KOPT-K1 (cell line): ENCODE measurements around the gene ACACB.

Experiments used
- H3K27ac ChIP-seq: fragments of 200-600 bp; sonication (generic); 2 replicates; pipeline ENCODE4 v1.5.1; 2016; ENCODE audit warnings: antibody characterized with exemption, mild to moderate bottlenecking, low read depth, low read length; ENCODE audit not compliant: poor library complexity, severe bottlenecking
- H3K36me3 ChIP-seq: fragments of 200-600 bp; sonication (generic); 2 replicates; pipeline ENCODE4 v1.5.1; 2017; ENCODE audit warnings: antibody characterized with exemption, mild to moderate bottlenecking, low read length, moderate library complexity; ENCODE audit not compliant: insufficient read depth
- H3K9me3 ChIP-seq: fragments of 200-600 bp; sonication (generic); 2 replicates; pipeline ENCODE4 v1.5.1; 2017; ENCODE audit warnings: antibody characterized with exemption, low read length, mild to moderate bottlenecking; ENCODE audit not compliant: insufficient read depth, poor library complexity, severe bottlenecking

The ACACB gene

DNA sequence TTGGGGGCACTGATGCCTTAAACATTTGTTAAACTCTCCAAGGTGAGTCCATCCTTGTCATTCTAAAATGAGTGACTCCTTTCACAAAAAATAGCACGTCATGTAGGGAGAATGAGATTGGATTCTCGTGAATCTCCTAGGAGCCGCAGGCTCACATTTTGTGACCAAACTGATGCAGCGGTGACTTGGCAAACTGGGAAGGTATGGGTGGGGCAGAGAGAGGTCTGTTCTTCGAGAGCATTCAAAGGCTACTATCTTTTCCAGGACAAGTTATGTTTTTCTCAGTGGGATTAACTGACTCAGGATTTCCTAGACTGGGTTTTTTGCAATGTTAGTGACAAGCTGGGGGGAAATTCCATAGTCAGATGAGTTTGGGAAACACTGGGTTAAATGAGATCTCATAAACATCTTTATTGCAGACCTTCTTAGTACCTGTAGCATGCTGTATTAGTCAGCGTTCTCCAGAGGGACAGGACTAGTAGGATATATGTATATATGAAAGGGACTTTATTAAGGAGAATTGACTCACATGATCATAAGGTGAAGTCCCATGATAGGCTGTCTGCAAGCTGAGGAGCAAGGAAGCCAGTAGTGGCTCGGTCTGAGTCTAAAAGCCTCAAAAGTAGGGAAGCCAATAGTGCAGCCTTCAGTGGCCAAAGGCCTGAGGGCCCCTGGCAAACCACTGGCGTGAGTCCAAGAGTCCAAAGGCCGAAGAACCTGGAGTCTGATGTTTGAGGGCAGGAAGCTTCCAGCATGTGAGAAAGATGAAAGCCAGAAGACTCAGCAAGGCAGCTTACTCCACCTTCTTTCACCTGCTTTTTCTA is 131.7 kb downstream of the ACACB start:
- H3K36me3 ChIP-seq, result peaks cover 11% of the 10 kb centered on the region; the same call in 1 of the 2 replicates
- no peak overlapping the region for H3K27ac ChIP-seq
- H3K9me3 ChIP-seq, result peaks cover under 1% of the 10 kb centered on the region

DNA sequence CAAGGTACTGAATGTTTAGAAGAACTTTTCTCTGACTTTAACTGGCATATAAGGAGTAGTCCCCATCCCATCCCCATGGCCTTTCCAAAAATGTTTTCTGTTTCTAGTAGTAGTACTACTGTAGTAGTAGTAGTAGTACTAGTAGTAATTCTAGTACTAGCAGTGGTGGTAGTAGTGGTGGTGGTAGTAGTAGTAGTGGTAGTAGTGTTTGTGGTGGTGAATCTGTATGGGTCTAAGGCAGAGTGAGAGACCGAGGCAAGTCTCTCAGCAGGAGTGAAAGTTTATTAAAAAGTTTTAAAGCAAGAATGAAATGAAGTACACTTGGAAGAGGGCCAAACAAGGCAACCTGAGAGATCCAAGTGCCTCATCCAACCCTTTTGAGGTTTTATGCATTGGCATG is 134.1 kb downstream of the ACACB start:
- Histone ChIP-seq H3K27ac (no peak overlapping the region), H3K9me3 (peaks cover 14% of the 10 kb centered on the region), H3K36me3 (0 out of 2 replicates have a peak, but pooled peaks cover 10% of the 10 kb centered on the region)

- Histone ChIP-seq H3K9me3 (peaks cover 14% of the 10 kb centered on the region), H3K27ac (no peak overlapping the region), H3K36me3 (no peaks in the 10 kb centered on the region)
These were observed 136.4 kb downstream of the ACACB start for GRCh38 chr12:109252799-109253198.

GRCh38 chr12:109253913-109254544 is 137.6 kb downstream of the ACACB start:
- H3K36me3 ChIP-seq, result no peaks in the 10 kb centered on the region
- peaks cover 14% of the 10 kb centered on the region for H3K9me3 ChIP-seq
- H3K27ac ChIP-seq, result no peak overlapping the region

DNA sequence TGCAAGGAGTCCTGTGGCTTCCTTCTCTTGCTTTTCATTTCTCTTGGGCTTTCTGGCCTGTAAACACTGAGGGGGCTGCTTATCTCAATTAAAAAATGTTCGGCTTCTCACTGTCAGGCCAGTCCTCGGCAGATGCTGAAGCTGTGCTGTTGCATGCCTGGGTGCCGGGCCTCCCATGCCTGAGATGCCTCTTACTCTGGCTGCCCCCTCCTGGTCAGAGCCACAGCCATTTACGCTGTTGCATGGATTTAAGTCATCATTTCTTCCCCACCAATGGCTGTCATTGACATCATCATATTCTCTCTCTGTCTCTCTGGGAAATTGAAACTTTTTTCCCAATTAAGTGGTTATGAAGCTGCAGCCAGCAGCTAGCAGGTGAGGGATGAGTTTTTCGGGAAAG is 139.0 kb downstream of the ACACB start:
- H3K36me3 ChIP-seq, result no peaks in the 10 kb centered on the region
- H3K9me3 ChIP-seq, result peaks cover 14% of the 10 kb centered on the region
- H3K27ac ChIP-seq, result no peak overlapping the region

GRCh38 chr12:109256011-109256410 is 139.6 kb downstream of the ACACB start:
- Histone ChIP-seq H3K9me3 (peaks cover 14% of the 10 kb centered on the region), H3K36me3 (no peaks in the 10 kb centered on the region), H3K27ac (no peak overlapping the region)

- Histone ChIP-seq H3K9me3 (peaks cover 12% of the 10 kb centered on the region), H3K36me3 (no peaks in the 10 kb centered on the region), H3K27ac (no peak overlapping the region)
These were observed 141.8 kb downstream of the ACACB start for GRCh38 chr12:109258201-109258600.

GRCh38 chr12:109258607-109259544 is 142.5 kb downstream of the ACACB start:
- no peaks in the 10 kb centered on the region for H3K36me3 ChIP-seq

GRCh38 chr12:109259545-109259895 is 143.1 kb downstream of the ACACB start:
- no peak overlapping the region for H3K27ac ChIP-seq
- no peaks in the 10 kb centered on the region for H3K9me3 ChIP-seq
- H3K36me3 ChIP-seq, result no peaks in the 10 kb centered on the region

More at GRCh38 chr12:109258607-109259544, 142.5 kb downstream of the ACACB start:
- peaks cover 5% of the 10 kb centered on the region for H3K9me3 ChIP-seq
- no peak overlapping the region for H3K27ac ChIP-seq

GRCh38 chr12:109261087-109261486 is 144.7 kb downstream of the ACACB start:
- H3K27ac ChIP-seq, result no peak overlapping the region
- H3K9me3 ChIP-seq, result no peaks in the 10 kb centered on the region
- no peaks in the 10 kb centered on the region for H3K36me3 ChIP-seq

DNA sequence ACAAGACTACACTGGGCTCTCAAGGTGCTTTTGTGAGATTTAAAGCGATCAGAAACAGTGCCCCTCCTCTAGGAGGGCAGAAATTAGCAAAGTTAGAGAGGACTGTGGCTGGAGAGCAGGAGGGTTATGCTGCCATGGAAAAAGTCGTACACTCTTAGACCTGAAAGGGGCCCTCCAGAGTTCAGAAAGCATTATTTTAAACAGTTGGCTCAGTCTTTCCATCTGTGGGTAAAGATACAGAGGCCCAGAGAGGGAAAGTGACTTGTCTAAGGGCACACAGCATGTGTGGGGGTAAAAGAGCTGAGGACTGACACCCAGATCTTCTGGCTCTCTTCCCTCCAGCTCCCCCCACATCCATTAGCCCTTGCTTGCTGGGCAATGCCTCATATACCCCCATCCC is 145.6 kb downstream of the ACACB start:
- Histone ChIP-seq H3K27ac (no peak overlapping the region), H3K9me3 (no peaks in the 10 kb centered on the region), H3K36me3 (no peaks in the 10 kb centered on the region)

DNA sequence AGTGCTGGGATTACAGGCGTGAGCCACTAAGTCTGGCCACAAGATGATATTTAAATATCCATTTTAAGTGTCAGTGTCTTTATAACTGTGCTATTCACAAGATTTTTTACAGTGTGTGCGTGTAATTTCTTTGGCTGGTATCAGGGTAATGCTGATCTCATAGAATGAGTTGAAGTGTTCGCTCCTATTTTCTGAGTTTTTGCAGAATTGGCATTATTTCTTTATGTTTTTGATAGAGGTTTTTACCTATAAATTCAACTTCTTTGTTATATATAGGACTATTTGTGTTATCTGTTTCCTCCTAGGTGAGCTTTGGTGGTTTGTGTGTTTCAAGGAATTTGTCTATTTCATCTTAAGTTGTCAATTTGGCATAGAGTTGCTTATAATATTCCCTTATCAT is 147.1 kb downstream of the ACACB start:
- Histone ChIP-seq H3K27ac (no peak overlapping the region), H3K36me3 (no peaks in the 10 kb centered on the region), H3K9me3 (no peaks in the 10 kb centered on the region)

- H3K36me3 ChIP-seq, result no peaks in the 10 kb centered on the region
- H3K9me3 ChIP-seq, result no peaks in the 10 kb centered on the region
These were observed 147.9 kb downstream of the ACACB start for GRCh38 chr12:109264095-109264942.

DNA sequence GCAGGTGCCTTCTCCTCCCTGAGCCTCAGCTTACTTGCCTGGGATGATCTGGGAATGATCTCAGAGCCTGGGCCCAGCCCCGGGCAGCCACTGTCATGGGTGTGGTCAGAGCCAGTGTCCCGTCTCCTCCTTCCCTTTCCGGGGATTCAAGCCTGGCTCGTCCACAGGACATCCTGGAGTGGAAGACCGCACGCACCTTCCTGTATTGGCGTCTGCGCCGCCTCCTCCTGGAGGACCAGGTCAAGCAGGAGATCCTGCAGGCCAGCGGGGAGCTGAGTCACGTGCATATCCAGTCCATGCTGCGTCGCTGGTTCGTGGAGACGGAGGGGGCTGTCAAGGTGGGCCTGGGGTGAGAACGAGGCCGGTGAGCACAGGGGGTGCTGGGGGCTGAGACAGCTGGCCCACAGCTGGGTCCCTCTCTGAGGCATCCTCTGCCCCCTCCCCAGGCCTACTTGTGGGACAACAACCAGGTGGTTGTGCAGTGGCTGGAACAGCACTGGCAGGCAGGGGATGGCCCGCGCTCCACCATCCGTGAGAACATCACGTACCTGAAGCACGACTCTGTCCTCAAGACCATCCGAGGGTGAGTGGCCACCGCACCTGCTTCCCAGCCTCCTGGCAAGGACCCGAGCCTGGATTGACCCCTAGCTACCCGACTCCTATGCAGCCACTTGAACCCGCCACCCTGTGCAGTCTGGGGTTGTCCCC is 148.7 kb downstream of the ACACB start:
- H3K27ac ChIP-seq, result no peak overlapping the region
- no peaks in the 10 kb centered on the region for H3K36me3 ChIP-seq
- H3K9me3 ChIP-seq, result no peaks in the 10 kb centered on the region

More at GRCh38 chr12:109264095-109264942, 147.9 kb downstream of the ACACB start:
- no peak overlapping the region for H3K27ac ChIP-seq
